GM21717 (cell line): Measurements from ENCODE around the gene MRPL55.

Experiments
- ATAC-seq: cut with Tn5 transposase; IDR thresholded peaks from one replicate; pipeline ENCODE4 v1.9.1; 2021; ENCODE audit warnings: mild to moderate bottlenecking, moderate library complexity; ENCODE audit not compliant: unreplicated experiment

Gene MRPL55

GRCh38 chr1:228073857-228074545, 35.1 kb downstream of the MRPL55 start:
- ATAC-seq = no peak

GRCh38 chr1:228073061-228073856, 35.8 kb downstream of the MRPL55 start:
- no peak for ATAC-seq

GRCh38 chr1:228072658-228073043, 36.4 kb downstream of the MRPL55 start:
- ATAC-seq = no peak

- ATAC-seq = no peak
Observed at GRCh38 chr1:228071839-228072657, 37.1 kb downstream of the MRPL55 start.

- ATAC-seq = no peak
Observed at GRCh38 chr1:228070851-228071250, 38.2 kb downstream of the MRPL55 start.

- no peak for ATAC-seq
Observed at GRCh38 chr1:228070173-228070572, 38.9 kb downstream of the MRPL55 start.

GRCh38 chr1:228068359-228068758, 40.7 kb downstream of the MRPL55 start:
- ATAC-seq = no peak

- no peak for ATAC-seq
Observed at GRCh38 chr1:228066891-228067654, 42.0 kb downstream of the MRPL55 start.

GRCh38 chr1:228066416-228066815, 42.7 kb downstream of the MRPL55 start:
- ATAC-seq = no peak

GRCh38 chr1:228065543-228066347, 43.4 kb downstream of the MRPL55 start:
- no peak for ATAC-seq

- no peak for ATAC-seq
Observed at GRCh38 chr1:228064741-228065542, 44.2 kb downstream of the MRPL55 start.

- ATAC-seq = no peak
Observed at GRCh38 chr1:228064296-228064695, 44.8 kb downstream of the MRPL55 start.

GRCh38 chr1:228063251-228064191, 45.6 kb downstream of the MRPL55 start:
- ATAC-seq = no peak

GRCh38 chr1:228062812-228063211, 46.3 kb downstream of the MRPL55 start:
- no peak for ATAC-seq

GRCh38 chr1:228062085-228062791, 46.9 kb downstream of the MRPL55 start:
- no peak for ATAC-seq

GRCh38 chr1:228061411-228062084, 47.6 kb downstream of the MRPL55 start:
- no peak for ATAC-seq
